CD8-positive, alpha-beta memory T cell (primary cell): ENCODE data around the gene JMJD1C. TPM values are rescaled to one million over a fixed set of nuclear protein-coding genes. Genes with fewer than 3 reads are reported as not detected.
A peak's percentile ranks its signal among the peaks of the same experiment; 100 is the strongest.

Source experiments
- CTCF ChIA-PET: fragments of 350-600 bp; sonication (Branson Sonifier 250); formaldehyde crosslinking; loops from one replicate; lab custom pipeline; 2021; ENCODE audit warnings: antibody characterized with exemption; lab: Charles Lee
- POLR2A ChIA-PET: fragments of 350-600 bp; sonication (Branson Sonifier 250); formaldehyde crosslinking; loops from one replicate; lab custom pipeline; 2021; ENCODE audit warnings: antibody characterized with exemption; lab: Charles Lee
- DNase-seq, 5 donors: peaks; one replicate each; pipeline versions ENCODE4 v3.0.0 to v3.0.0-alpha.2; 2020 to 2022; ENCODE audit warnings: mixed read lengths in 1 of 5
- H3K27ac ChIP-seq: one replicate; pipeline ENCODE4 v1.7.0; 2013; ENCODE audit warnings: low read depth, mild to moderate bottlenecking, low read length, moderate library complexity
- H3K27me3 ChIP-seq: 2 replicates; pipeline ENCODE4 v1.7.0; 2013; ENCODE audit warnings: low read length, mild to moderate bottlenecking; ENCODE audit not compliant: insufficient read depth, poor library complexity, severe bottlenecking
- H3K36me3 ChIP-seq: 2 replicates; pipeline ENCODE4 v1.7.0; 2013; ENCODE audit warnings: mild to moderate bottlenecking, low read length, moderate library complexity; ENCODE audit not compliant: insufficient read depth
- H3K4me1 ChIP-seq: 2 replicates; pipeline ENCODE4 v1.7.0; 2013; ENCODE audit warnings: mild to moderate bottlenecking, low read length, moderate library complexity; ENCODE audit not compliant: insufficient read depth
- H3K4me3 ChIP-seq: 2 replicates; pipeline ENCODE4 v1.7.0; 2013; ENCODE audit warnings: mild to moderate bottlenecking, low read length
- H3K9me3 ChIP-seq: 2 replicates; pipeline ENCODE4 v1.7.0; 2013; ENCODE audit warnings: mild to moderate bottlenecking, low read length
- H3K27ac Mint-ChIP-seq, 8 donors: one replicate each; pipeline ENCODE4 v1.8.0; 2020 to 2021; ENCODE audit warnings: mixed read lengths in 8 of 8, mild to moderate bottlenecking in 6 of 8, inconsistent platforms in 3 of 8, moderate library complexity in 3 of 8
- H3K27me3 Mint-ChIP-seq, 2 donors: one replicate each; pipeline ENCODE4 v1.8.0; 2020 to 2021; ENCODE audit warnings: mixed read lengths in 2 of 2, mild to moderate bottlenecking in 1 of 2, moderate library complexity in 1 of 2
- H3K36me3 Mint-ChIP-seq, 3 donors: one replicate each; pipeline ENCODE4 v1.8.0; 2020 to 2021; ENCODE audit warnings: mixed read lengths in 3 of 3, inconsistent platforms in 1 of 3, mild to moderate bottlenecking in 1 of 3
- H3K4me1 Mint-ChIP-seq, 3 donors: one replicate each; pipeline ENCODE4 v1.8.0; 2020 to 2021; ENCODE audit warnings: mixed read lengths in 3 of 3, inconsistent platforms in 1 of 3, mild to moderate bottlenecking in 1 of 3
- H3K4me3 Mint-ChIP-seq, 7 donors: one replicate each; pipeline ENCODE4 v1.8.0; 2020 to 2021; ENCODE audit warnings: mixed read lengths in 7 of 7, mild to moderate bottlenecking in 6 of 7, moderate library complexity in 4 of 7, inconsistent platforms in 2 of 7
- H3K9me3 Mint-ChIP-seq, 5 donors: one replicate each; pipeline ENCODE4 v1.8.0; 2020 to 2022; ENCODE audit warnings: mixed read lengths in 5 of 5, mild to moderate bottlenecking in 3 of 5, moderate library complexity in 2 of 5, inconsistent platforms in 1 of 5
- polyA plus RNA-seq: library from polyadenylated mRNA; unstranded; fragments of 300-500 nt; fragmentation: Illumina TruSeq; gene quantifications from one replicate; pipeline ENCODE4 v1.2.3, GENCODE V29; 2021
- total RNA-seq, 2 experiments: library from RNA; stranded (reverse); gene quantifications; one replicate each; pipeline ENCODE4 v1.2.3, GENCODE V29; 2021

Gene JMJD1C
- total and polyA plus RNA-seq, 3 experiments from 2014 or later: 41.7 to 51.9 (median 46.0) TPM

GRCh38 chr10:63318491-63318890 is 147.3 kb downstream of the JMJD1C start:
- Mint-ChIP-seq H3K27ac (no peak overlapping the region), H3K4me1 (peaks cover 6 to 10% (median 9%) of the 10 kb centered on the region in 3 donors), H3K36me3 (peaks cover 4 to 12% (median 7%) of the 10 kb centered on the region in 3 donors), H3K27me3 (peaks cover 0 to 1% of the 10 kb centered on the region in 2 donors), H3K4me3 (no peak overlapping the region), H3K9me3 (no peaks in the 10 kb centered on the region)
- Histone ChIP-seq H3K36me3 (no peaks in the 10 kb centered on the region), H3K27ac (no peak overlapping the region), H3K4me3 (no peak overlapping the region), H3K4me1 (no peaks in the 10 kb centered on the region), H3K9me3 (no peaks in the 10 kb centered on the region), H3K27me3 (no peaks in the 10 kb centered on the region)
- no peak for DNase-seq
- ChIA-PET CTCF (no interaction called here), POLR2A (no interaction called here)

GRCh38 chr10:63314020-63314419 is 151.8 kb downstream of the JMJD1C start:
- Histone ChIP-seq H3K27me3 (no peaks in the 10 kb centered on the region), H3K4me3 (no peak overlapping the region), H3K27ac (no peak overlapping the region), H3K9me3 (no peaks in the 10 kb centered on the region), H3K36me3 (no peaks in the 10 kb centered on the region), H3K4me1 (no peaks in the 10 kb centered on the region)
- H3K4me3 Mint-ChIP-seq: no peak overlapping the region
- peaks cover under 1 to 9% (median 7%) of the 10 kb centered on the region in 3 donors for H3K4me1 Mint-ChIP-seq
- no peaks in the 10 kb centered on the region for H3K27me3 Mint-ChIP-seq
- DNase-seq: no peak
- ChIA-PET CTCF (no interaction called here), POLR2A (no interaction called here)
- peak overlapping the region in 5 of 8 donors; percentile 12 to 69 (median 38) for H3K27ac Mint-ChIP-seq
- peaks cover 0 to 4% (median 0%) of the 10 kb centered on the region in 3 donors for H3K36me3 Mint-ChIP-seq
- H3K9me3 Mint-ChIP-seq: no peaks in the 10 kb centered on the region

GRCh38 chr10:63313066-63313717 is 152.6 kb downstream of the JMJD1C start:
- Histone ChIP-seq H3K36me3 (no peaks in the 10 kb centered on the region), H3K4me1 (no peaks in the 10 kb centered on the region), H3K4me3 (no peak overlapping the region), H3K9me3 (no peaks in the 10 kb centered on the region), H3K27ac (no peak overlapping the region), H3K27me3 (no peaks in the 10 kb centered on the region)
- Mint-ChIP-seq H3K4me3 (no peak overlapping the region), H3K9me3 (no peaks in the 10 kb centered on the region), H3K36me3 (peaks cover 0 to 7% (median 0%) of the 10 kb centered on the region in 3 donors), H3K4me1 (peaks cover 4 to 15% (median 10%) of the 10 kb centered on the region in 3 donors), H3K27ac (peak overlapping the region in 4 of 8 donors; percentile 1 to 66 (median 38)), H3K27me3 (peaks cover 0 to 3% of the 10 kb centered on the region in 2 donors)
- DNase-seq: no peak
- ChIA-PET POLR2A (no interaction called here), CTCF (no interaction called here)

- Mint-ChIP-seq H3K36me3 (peaks cover 0 to 4% (median 0%) of the 10 kb centered on the region in 3 donors), H3K9me3 (no peaks in the 10 kb centered on the region), H3K27ac (peak overlapping the region in 1 of 8 donors; percentile 71), H3K4me1 (peaks cover 9 to 15% (median 10%) of the 10 kb centered on the region in 3 donors), H3K27me3 (peaks cover 0 to 3% of the 10 kb centered on the region in 2 donors), H3K4me3 (no peak overlapping the region)
- H3K9me3 ChIP-seq: no peaks in the 10 kb centered on the region
- H3K27ac ChIP-seq: no peak overlapping the region
- no peaks in the 10 kb centered on the region for H3K36me3 ChIP-seq
- no peak overlapping the region for H3K4me3 ChIP-seq
- no peak for DNase-seq
- H3K4me1 ChIP-seq: no peaks in the 10 kb centered on the region
- no peaks in the 10 kb centered on the region for H3K27me3 ChIP-seq
- ChIA-PET CTCF (no interaction called here), POLR2A (no interaction called here)
These were observed 157.1 kb downstream of the JMJD1C start for GRCh38 chr10:63308628-63309027.

DNA sequence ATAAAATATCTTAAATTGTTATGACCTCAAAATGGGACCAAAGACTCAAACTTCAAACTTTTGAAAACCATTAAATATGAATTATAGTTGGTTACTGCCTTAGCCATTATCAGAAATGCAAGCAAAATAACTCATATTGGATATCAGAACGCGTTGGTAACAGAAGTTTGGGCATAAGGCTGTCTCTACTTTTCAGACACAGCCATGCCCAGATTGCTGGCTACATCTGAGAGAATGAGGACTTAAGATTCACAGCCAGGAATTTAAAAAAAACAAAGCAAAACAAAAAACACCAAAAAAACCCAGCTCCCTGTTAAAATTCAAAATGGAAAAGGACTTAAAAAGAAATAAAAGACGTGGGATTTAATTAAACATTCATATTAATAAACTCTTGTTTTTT is 161.6 kb downstream of the JMJD1C start:
- peaks cover 9 to 20% (median 12%) of the 10 kb centered on the region in 3 donors for H3K4me1 Mint-ChIP-seq
- ChIA-PET POLR2A (no interaction called here), CTCF (no interaction called here)

DNA sequence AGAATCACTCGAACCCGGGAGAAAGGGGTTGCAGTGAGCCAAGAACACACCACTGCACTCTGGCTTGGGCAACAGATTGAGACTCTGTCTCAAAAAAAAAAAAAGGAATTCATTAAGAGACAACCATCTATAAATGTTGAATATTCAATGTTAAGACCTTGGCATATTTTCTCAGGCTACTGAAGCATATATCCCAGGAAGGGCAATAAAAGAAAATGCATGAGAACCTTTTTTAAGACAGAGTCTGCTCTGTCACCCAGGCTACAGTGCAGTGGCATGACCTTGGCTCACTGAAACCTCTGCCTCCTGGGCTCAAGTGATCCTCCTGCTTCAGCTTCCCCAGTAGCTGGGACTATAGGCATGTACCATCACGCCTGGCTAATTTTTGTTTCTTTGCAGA is 165.0 kb downstream of the JMJD1C start:
- Mint-ChIP-seq H3K27me3 (no peaks in the 10 kb centered on the region), H3K9me3 (no peaks in the 10 kb centered on the region), H3K4me3 (no peak overlapping the region), H3K4me1 (peaks cover 4 to 9% (median 8%) of the 10 kb centered on the region in 3 donors), H3K27ac (no peak overlapping the region), H3K36me3 (peaks cover 0 to 4% (median 0%) of the 10 kb centered on the region in 3 donors)
- no peak for DNase-seq
- no peaks in the 10 kb centered on the region for H3K36me3 ChIP-seq
- no peak overlapping the region for H3K27ac ChIP-seq
- no peaks in the 10 kb centered on the region for H3K9me3 ChIP-seq
- no peaks in the 10 kb centered on the region for H3K4me1 ChIP-seq
- no peak overlapping the region for H3K4me3 ChIP-seq
- H3K27me3 ChIP-seq: no peaks in the 10 kb centered on the region
- POLR2A ChIA-PET: no interaction called here
- CTCF ChIA-PET: no interaction called here

More for the DNA sequence above, 161.6 kb downstream of the JMJD1C start:
- H3K4me1 ChIP-seq: no peaks in the 10 kb centered on the region
- Mint-ChIP-seq H3K9me3 (no peaks in the 10 kb centered on the region), H3K36me3 (peaks cover 0 to 4% (median 4%) of the 10 kb centered on the region in 3 donors), H3K4me3 (no peak overlapping the region), H3K27ac (no peak overlapping the region), H3K27me3 (peaks cover 0 to 3% of the 10 kb centered on the region in 2 donors)
- H3K4me3 ChIP-seq: no peak overlapping the region
- no peaks in the 10 kb centered on the region for H3K27me3 ChIP-seq
- H3K36me3 ChIP-seq: no peaks in the 10 kb centered on the region
- H3K27ac ChIP-seq: no peak overlapping the region
- no peak for DNase-seq
- H3K9me3 ChIP-seq: no peaks in the 10 kb centered on the region

DNA sequence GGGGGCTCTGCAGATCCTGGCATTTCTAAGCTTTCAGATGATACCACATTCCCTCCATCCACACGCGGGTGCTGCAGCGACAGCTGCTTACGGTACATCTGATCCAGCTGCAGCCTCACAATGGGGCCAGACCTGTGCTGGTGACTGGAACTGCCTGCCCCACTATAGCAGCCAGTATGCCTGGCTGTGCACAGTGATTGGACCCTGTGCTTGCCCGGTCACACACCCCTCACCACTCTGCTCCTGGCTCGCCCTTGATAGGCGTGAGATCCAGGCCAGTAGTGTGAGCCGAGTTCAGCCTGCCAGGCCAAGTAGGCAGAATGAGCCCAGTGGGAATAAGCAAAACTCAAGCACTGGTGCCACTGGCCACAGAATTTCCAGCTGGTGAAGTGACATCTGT is 167.8 kb downstream of the JMJD1C start:
- ChIA-PET POLR2A (no interaction called here), CTCF (no interaction called here)
- Mint-ChIP-seq H3K4me1 (peaks cover 9 to 14% (median 13%) of the 10 kb centered on the region in 3 donors), H3K27me3 (no peaks in the 10 kb centered on the region), H3K36me3 (peaks cover 0 to 1% (median 0%) of the 10 kb centered on the region in 3 donors), H3K27ac (no peak overlapping the region), H3K4me3 (no peak overlapping the region), H3K9me3 (no peaks in the 10 kb centered on the region)
- no peak overlapping the region for H3K27ac ChIP-seq
- H3K4me1 ChIP-seq: no peaks in the 10 kb centered on the region
- no peaks in the 10 kb centered on the region for H3K27me3 ChIP-seq
- H3K36me3 ChIP-seq: no peaks in the 10 kb centered on the region
- no peaks in the 10 kb centered on the region for H3K9me3 ChIP-seq
- no peak for DNase-seq
- H3K4me3 ChIP-seq: no peak overlapping the region

DNA sequence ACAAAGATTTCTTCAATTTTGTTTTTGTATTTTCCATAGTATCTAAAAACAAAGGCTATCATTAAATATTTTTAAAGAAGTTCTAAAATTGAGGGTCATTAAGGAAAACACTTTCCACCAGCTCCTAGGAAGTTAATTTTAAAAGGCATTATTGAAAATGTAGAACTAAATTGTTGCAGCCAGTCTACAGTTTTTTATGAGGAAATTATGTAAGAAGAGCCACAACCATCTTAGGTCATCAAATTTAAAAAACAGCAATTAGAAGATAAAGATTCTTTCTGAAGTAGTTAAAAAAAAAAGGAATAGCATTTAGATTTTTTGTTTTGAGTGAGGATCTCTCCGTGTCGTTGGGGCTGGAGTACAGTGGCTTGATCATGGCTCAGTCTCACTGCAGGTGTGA is 171.0 kb downstream of the JMJD1C start:
- Histone ChIP-seq H3K27me3 (no peaks in the 10 kb centered on the region), H3K36me3 (no peaks in the 10 kb centered on the region), H3K4me3 (no peak overlapping the region), H3K9me3 (no peaks in the 10 kb centered on the region), H3K4me1 (no peaks in the 10 kb centered on the region), H3K27ac (no peak overlapping the region)
- Mint-ChIP-seq H3K4me3 (no peak overlapping the region), H3K9me3 (no peaks in the 10 kb centered on the region), H3K4me1 (peaks cover 7 to 10% (median 9%) of the 10 kb centered on the region in 3 donors), H3K27me3 (no peaks in the 10 kb centered on the region), H3K36me3 (no peaks in the 10 kb centered on the region), H3K27ac (peak overlapping the region in 2 of 8 donors; percentile 46 to 51)
- ChIA-PET POLR2A (no interaction called here), CTCF (no interaction called here)
- DNase-seq: no peak
